Upper lobe of left lung (tissue), 6 donors: Measurements from ENCODE around the gene EBF3. TPM values are rescaled to one million over a fixed set of nuclear protein-coding genes. Genes with fewer than 3 reads are reported as not detected.

Experiments used
- ATAC-seq, 2 donors: fragments of 200-7000 bp; cut with Tn5 transposase; one replicate each; pipeline ENCODE4 v1.9.1; 2022; ENCODE audit warnings: mild to moderate bottlenecking in 2 of 2, moderate library complexity in 2 of 2; ENCODE audit not compliant: low FRiP score in 2 of 2
- DNase-seq, 2 donors: peaks; one replicate each; pipeline ENCODE4 v3.0.0-alpha.2; 2019 to 2020
- H3K27ac ChIP-seq, 4 donors: fragments of 200-600 bp; sonication (generic); one replicate each; pipeline ENCODE4 v1.5.1; 2016 to 2019
- H3K27me3 ChIP-seq, 4 donors: fragments of 200-600 bp; sonication (generic); one replicate each; pipeline ENCODE4 v1.5.1; 2017 to 2019
- H3K36me3 ChIP-seq, 4 donors: fragments of 200-600 bp; sonication (generic); one replicate each; pipeline ENCODE4 v1.5.1; 2016 to 2019
- H3K4me1 ChIP-seq, 4 donors: fragments of 200-600 bp; sonication (generic); one replicate each; pipeline ENCODE4 v1.5.1; 2018 to 2019
- H3K4me3 ChIP-seq, 4 donors: fragments of 200-600 bp; sonication (generic); one replicate each; pipeline ENCODE4 v1.5.1; 2017 to 2019; ENCODE audit warnings: mild to moderate bottlenecking in 2 of 4, moderate library complexity in 1 of 4
- H3K9me3 ChIP-seq, 4 donors: fragments of 200-600 bp; sonication (generic); one replicate each; pipeline ENCODE4 v1.5.1; 2018 to 2019
- CTCF ChIP-seq, 6 experiments: fragments of 450-650 bp in 4 of 6; fragments of 200-600 bp in 2 of 6; sonication (generic) in 2 of 6; IDR thresholded peaks; one replicate each; pipeline ENCODE4 v1.5.1; 2016 to 2019; ENCODE audit warnings: antibody characterized with exemption in 6 of 6
- EP300 ChIP-seq, 4 donors: sonication (generic); formaldehyde crosslinking; IDR thresholded peaks; one replicate each; pipeline ENCODE4 v1.5.1; 2017; ENCODE audit warnings: antibody characterized with exemption in 4 of 4, control low read depth in 2 of 4
- POLR2A ChIP-seq, 4 donors: fragments of 450-650 bp; IDR thresholded peaks; one replicate each; pipeline ENCODE4 v1.5.1; 2016 to 2017; ENCODE audit warnings: antibody characterized with exemption in 4 of 4, mild to moderate bottlenecking in 2 of 4
- POLR2AphosphoS5 ChIP-seq, 2 donors: sonication (generic); formaldehyde crosslinking; IDR thresholded peaks; one replicate each; pipeline ENCODE4 v1.5.1; 2017; ENCODE audit warnings: antibody characterized with exemption in 2 of 2
- WGBS, 2 donors: methylation state at CpG; one replicate each; pipeline ENCODE4 v1.1.5; 2017 to 2018; 5-methylcytosine and 5-hydroxymethylcytosine counted together
- total RNA-seq, 6 donors: library from RNA; depleted of rRNA in 4 of 6; stranded (reverse); fragments of >200 nt in 4 of 6; gene quantifications; one replicate each; pipeline versions ENCODE4 v1.1.0 to v1.2.1, GENCODE V29; 2016 to 2021
- donor health status: DM: no; HTN: no; CAD: no; lungs with moderate emphysema.
- donor health status: DM: no; HTN: yes; CAD: no; lungs with severe emphysema.

The EBF3 gene
- total RNA-seq, 6 donors from 2014 or later = 0.06 to 0.51 TPM; not detected in 4

GRCh38 chr10:129937351-129937751, 26.7 kb downstream of the EBF3 start:
- TF ChIP-seq POLR2A (IDR thresholded peaks at IDR 0.05) = no peak
- no peak for TF ChIP-seq POLR2AphosphoS5 (IDR thresholded peaks at IDR 0.05)
- no peak for TF ChIP-seq EP300 (IDR thresholded peaks at IDR 0.05)
- TF ChIP-seq CTCF (IDR thresholded peaks at IDR 0.05) = no peak
- DNase-seq = peak; percentile 16 to 54

GRCh38 chr10:129936923-129937300, 27.2 kb downstream of the EBF3 start:
- peak; percentile 15 to 41 for DNase-seq
- no peak overlapping the region for H3K27ac ChIP-seq
- no peaks in the 10 kb centered on the region for H3K4me1 ChIP-seq
- ATAC-seq = no peak
- H3K4me3 ChIP-seq = no peak overlapping the region
- H3K27me3 ChIP-seq = no peaks in the 10 kb centered on the region
- TF ChIP-seq CTCF (IDR thresholded peaks at IDR 0.05) (no peak), POLR2AphosphoS5 (IDR thresholded peaks at IDR 0.05) (no peak), EP300 (IDR thresholded peaks at IDR 0.05) (no peak), POLR2A (IDR thresholded peaks at IDR 0.05) (no peak)
- no peaks in the 10 kb centered on the region for H3K36me3 ChIP-seq
- WGBS, 2 donors = 84 to 89% methylated on average over 9 to 14 of the region's 16 CpGs
- no peaks in the 10 kb centered on the region for H3K9me3 ChIP-seq

More at GRCh38 chr10:129937351-129937751, 26.7 kb downstream of the EBF3 start:
- no peak for ATAC-seq
- Histone ChIP-seq H3K4me1 (no peaks in the 10 kb centered on the region), H3K36me3 (no peaks in the 10 kb centered on the region), H3K27me3 (no peaks in the 10 kb centered on the region), H3K27ac (no peak overlapping the region), H3K4me3 (no peak overlapping the region), H3K9me3 (no peaks in the 10 kb centered on the region)
- 85 to 90% methylated on average over 9 to 10 of the region's 10 CpGs for WGBS, 2 donors

- Histone ChIP-seq H3K27me3 (no peaks in the 10 kb centered on the region), H3K9me3 (no peaks in the 10 kb centered on the region), H3K4me3 (no peak overlapping the region), H3K4me1 (no peaks in the 10 kb centered on the region), H3K27ac (no peak overlapping the region), H3K36me3 (no peaks in the 10 kb centered on the region)
- ATAC-seq (no peak), DNase-seq (peak; percentile 6 to 41)
- WGBS, 2 donors = 87% methylated on average over 5 of the region's 5 CpGs; no CpG with 5 or more reads in 1 of the 2 donors
- no peak for TF ChIP-seq EP300 (IDR thresholded peaks at IDR 0.05)
- TF ChIP-seq POLR2AphosphoS5 (IDR thresholded peaks at IDR 0.05) = no peak
- no peak for TF ChIP-seq CTCF (IDR thresholded peaks at IDR 0.05)
- TF ChIP-seq POLR2A (IDR thresholded peaks at IDR 0.05) = no peak
Observed at GRCh38 chr10:129936266-129936922, 27.7 kb downstream of the EBF3 start.

DNA sequence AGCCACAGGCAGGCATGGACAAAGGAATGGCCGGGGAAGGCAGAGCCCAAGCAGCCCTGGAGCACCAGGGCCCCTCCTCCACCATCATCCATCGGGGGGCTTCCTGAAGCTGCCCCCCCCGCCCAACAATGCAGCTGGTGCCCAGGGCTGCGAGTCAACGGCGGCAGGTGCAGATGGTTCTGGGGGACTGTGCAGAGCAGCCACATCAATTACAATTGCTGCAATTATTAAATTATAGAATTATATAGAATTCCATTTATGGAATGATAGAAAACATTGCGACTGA, 28.3 kb downstream of the EBF3 start:
- 90 to 100% methylated on average over 1 to 7 of the region's 7 CpGs for WGBS, 2 donors
- H3K4me1 ChIP-seq = no peaks in the 10 kb centered on the region
- TF ChIP-seq EP300 (IDR thresholded peaks at IDR 0.05) = no peak
- no peak for TF ChIP-seq POLR2AphosphoS5 (IDR thresholded peaks at IDR 0.05)
- TF ChIP-seq CTCF (IDR thresholded peaks at IDR 0.05) = no peak
- H3K36me3 ChIP-seq = no peaks in the 10 kb centered on the region
- no peaks in the 10 kb centered on the region for H3K9me3 ChIP-seq
- ATAC-seq = no peak
- no peak overlapping the region for H3K4me3 ChIP-seq
- no peak overlapping the region for H3K27ac ChIP-seq
- DNase-seq = no peak
- H3K27me3 ChIP-seq = no peaks in the 10 kb centered on the region
